SK-N-SH treated with all-trans-retinoic acid at 6 μM for 48 hours (cell line): ENCODE results near the gene GALC.

Experiments used
- ARNTL ChIP-seq: fragments of 450-650 bp; formaldehyde crosslinking; IDR thresholded peaks from 2 replicates; pipeline ENCODE4 v1.5.0; 2020; ENCODE audit warnings: low read depth, mild to moderate bottlenecking, moderate library complexity, borderline replicate concordance
- BACH2 ChIP-seq: fragments of 250-450 bp; sonication (Bioruptor Pico); IDR thresholded peaks from 2 replicates; pipeline ENCODE4 v1.9.0; 2021; ENCODE audit warnings: mild to moderate bottlenecking, borderline replicate concordance
- CREB5 ChIP-seq: fragments of 250-450 bp; sonication (Bioruptor Pico); IDR thresholded peaks from 2 replicates; pipeline ENCODE4 v1.5.1; 2020; ENCODE audit warnings: low read depth, mild to moderate bottlenecking, moderate library complexity
- CSRNP3 ChIP-seq: fragments of 250-450 bp; sonication (Bioruptor Pico); IDR thresholded peaks from 2 replicates; pipeline ENCODE4 v1.5.1; 2021; ENCODE audit warnings: mild to moderate bottlenecking, moderate library complexity
- ISL1 ChIP-seq: fragments of 250-450 bp; sonication (Bioruptor Pico); IDR thresholded peaks from 2 replicates; pipeline ENCODE4 v2.1.2; 2022; ENCODE audit warnings: mild to moderate bottlenecking, moderate library complexity
- PATZ1 ChIP-seq: fragments of 250-450 bp; sonication (Bioruptor Pico); IDR thresholded peaks from 2 replicates; pipeline ENCODE4 v1.8.0; 2020; ENCODE audit warnings: mild to moderate bottlenecking, moderate library complexity, borderline replicate concordance
- PPARA ChIP-seq: fragments of 250-450 bp; sonication (Bioruptor Pico); IDR thresholded peaks from 2 replicates; pipeline ENCODE4 v1.5.0; 2020; ENCODE audit warnings: mild to moderate bottlenecking, borderline replicate concordance
- RARB ChIP-seq: fragments of 250-450 bp; sonication (Bioruptor Pico); IDR thresholded peaks from 2 replicates; pipeline ENCODE4 v1.8.0; 2021; ENCODE audit warnings: mild to moderate bottlenecking, moderate library complexity
- SNAI2 ChIP-seq: fragments of 250-450 bp; sonication (Bioruptor Pico); IDR thresholded peaks from 2 replicates; pipeline ENCODE4 v1.5.0; 2020; ENCODE audit warnings: mild to moderate bottlenecking, moderate library complexity
- TSHZ2 ChIP-seq: fragments of 250-450 bp; sonication (Bioruptor Pico); IDR thresholded peaks from 2 replicates; pipeline ENCODE4 v1.5.0; 2020; ENCODE audit warnings: mild to moderate bottlenecking, moderate library complexity
- ZC3H10 ChIP-seq: fragments of 250-450 bp; sonication (Bioruptor Pico); IDR thresholded peaks from 2 replicates; pipeline ENCODE4 v1.5.1; 2021; ENCODE audit warnings: mild to moderate bottlenecking, moderate library complexity
- ZFP3 ChIP-seq: fragments of 250-450 bp; sonication (Bioruptor Pico); IDR thresholded peaks from 2 replicates; pipeline ENCODE4 v1.5.0; 2020; ENCODE audit warnings: mild to moderate bottlenecking, moderate library complexity
- ZFP30 ChIP-seq: fragments of 450-650 bp; formaldehyde crosslinking; IDR thresholded peaks from 2 replicates; pipeline ENCODE4 v1.5.0; 2022; ENCODE audit warnings: mild to moderate bottlenecking, moderate library complexity
- ZNF8 ChIP-seq: fragments of 450-650 bp; formaldehyde crosslinking; IDR thresholded peaks from 2 replicates; pipeline ENCODE4 v1.5.0; 2020; ENCODE audit warnings: mild to moderate bottlenecking, moderate library complexity

- no peak for TF ChIP-seq ARNTL (CRISPR knock-in tag)
- TF ChIP-seq CREB5 (CRISPR knock-in tag) = no peak
- TF ChIP-seq RARB = no peak
- TF ChIP-seq PATZ1 = no peak
- TF ChIP-seq ZC3H10 (CRISPR knock-in tag) = no peak
- TF ChIP-seq CSRNP3 (CRISPR knock-in tag) = no peak
- TF ChIP-seq SNAI2 (CRISPR knock-in tag) = no peak
- no peak for TF ChIP-seq ZNF8 (CRISPR knock-in tag)
- TF ChIP-seq TSHZ2 (CRISPR knock-in tag) = no peak
- TF ChIP-seq ISL1 (CRISPR knock-in tag) = no peak
- no peak for TF ChIP-seq ZFP30 (CRISPR knock-in tag)
- TF ChIP-seq PPARA (CRISPR knock-in tag) = no peak
- no peak for TF ChIP-seq ZFP3 (CRISPR knock-in tag)
- no peak for TF ChIP-seq BACH2
Observed at GRCh38 chr14:88029500-88029899, 36.5 kb upstream of the GALC start.
